Neural cell (in vitro differentiated cells): Measurements from ENCODE around the gene A1BG. TPM values are rescaled to one million over a fixed set of nuclear protein-coding genes. Genes with fewer than 3 reads are reported as not detected.

Experiments
- H2AFZ ChIP-seq: fragments of 200-600, 300-800 bp; sonication (generic), shearing (Covaris generic); 2 replicates; pipeline ENCODE4 v1.6.0; 2014; ENCODE audit warnings: low read depth, mild to moderate bottlenecking, antibody characterized with exemption, low read length, moderate library complexity
- H3F3A ChIP-seq: fragments of 200-600 bp; shearing (Covaris generic); 2 replicates; pipeline ENCODE4 v1.6.1; 2016; ENCODE audit warnings: mild to moderate bottlenecking, moderate library complexity, mixed read lengths, antibody characterized with exemption, low read length; ENCODE audit not compliant: insufficient read depth, poor library complexity, severe bottlenecking
- H3K27ac ChIP-seq: fragments of 200-600, 300-800 bp; sonication (generic), shearing (Covaris generic); 2 replicates; pipeline ENCODE4 v1.5.1; 2014; ENCODE audit warnings: mild to moderate bottlenecking, low read length, moderate library complexity
- H3K27me3 ChIP-seq: fragments of 300-800, 200-600 bp; sonication (generic), shearing (Covaris generic); 2 replicates; pipeline ENCODE4 v1.6.0; 2014; ENCODE audit warnings: mild to moderate bottlenecking, low read depth, low read length, moderate library complexity; ENCODE audit not compliant: insufficient read depth
- H3K36me3 ChIP-seq: fragments of 300-800, 200-600 bp; sonication (generic), shearing (Covaris generic); 2 replicates; pipeline ENCODE4 v1.5.1; 2014; ENCODE audit warnings: mild to moderate bottlenecking, antibody characterized with exemption, low read length, moderate library complexity; ENCODE audit not compliant: insufficient read depth
- H3K4me2 ChIP-seq: fragments of 300-800, 200-600 bp; sonication (generic), shearing (Covaris generic); 2 replicates; pipeline ENCODE4 v1.6.0; 2014; ENCODE audit warnings: mild to moderate bottlenecking, low read length
- H3K4me3 ChIP-seq: fragments of 300-800, 200-600 bp; sonication (generic), shearing (Covaris generic); 2 replicates; pipeline ENCODE4 v1.5.1; 2014; ENCODE audit warnings: mild to moderate bottlenecking, low read length, moderate library complexity
- H3K79me2 ChIP-seq: fragments of 200-600 bp; shearing (Covaris generic); replicated peaks from 2 replicates; pipeline ENCODE4 v1.6.0; 2014; ENCODE audit warnings: mild to moderate bottlenecking, low read length, moderate library complexity; ENCODE audit not compliant: insufficient read depth
- H3K9ac ChIP-seq: fragments of 300-800, 200-600 bp; sonication (generic), shearing (Covaris generic); 2 replicates; pipeline ENCODE4 v1.6.1; 2016; ENCODE audit warnings: mild to moderate bottlenecking, low read length, mixed read lengths
- H3K9me2 ChIP-seq: fragments of 200-600 bp; shearing (Covaris generic); 2 replicates; pipeline ENCODE4 v1.6.1; 2016; ENCODE audit warnings: mild to moderate bottlenecking, low read length, mixed read lengths; ENCODE audit not compliant: insufficient read depth
- H3K9me3 ChIP-seq: fragments of 200-600, 300-800 bp; sonication (generic), shearing (Covaris generic); 2 replicates; pipeline ENCODE4 v1.6.1; 2016; ENCODE audit warnings: mild to moderate bottlenecking, mixed run types, low read length, moderate library complexity, mixed read lengths
- H4K20me1 ChIP-seq: fragments of 200-600 bp; shearing (Covaris generic); 2 replicates; pipeline ENCODE4 v1.6.1; 2016; ENCODE audit warnings: mild to moderate bottlenecking, mixed run types; ENCODE audit not compliant: insufficient read depth
- EP300 ChIP-seq: fragments of 450-650 bp; conservative IDR thresholded peaks from 2 replicates; pipeline ENCODE4 v1.6.1; 2014; ENCODE audit warnings: antibody characterized with exemption, mild to moderate bottlenecking, moderate library complexity; ENCODE audit not compliant: poor library complexity, severe bottlenecking
- EZH2 ChIP-seq: fragments of 200-600, 300-800 bp; shearing (Covaris generic), sonication (generic); IDR thresholded peaks from 2 replicates; pipeline ENCODE4 v1.6.1; 2014; ENCODE audit warnings: antibody characterized with exemption, low read length, borderline replicate concordance, mild to moderate bottlenecking; ENCODE audit not compliant: insufficient read depth, poor library complexity, severe bottlenecking
- MXI1 ChIP-seq: fragments of 450-650 bp; conservative IDR thresholded peaks from 2 replicates; pipeline ENCODE4 v1.6.1; 2014; ENCODE audit warnings: antibody characterized with exemption, mild to moderate bottlenecking; ENCODE audit not compliant: poor library complexity, severe bottlenecking
- POLR2AphosphoS5 ChIP-seq: IDR thresholded peaks from 2 replicates; pipeline ENCODE4 v1.6.1; 2012
- RAD21 ChIP-seq: fragments of 450-650 bp; conservative IDR thresholded peaks from 2 replicates; pipeline ENCODE4 v1.6.1; 2014; ENCODE audit warnings: antibody characterized with exemption, mild to moderate bottlenecking, moderate library complexity
- SMC3 ChIP-seq: fragments of 450-650 bp; conservative IDR thresholded peaks from 2 replicates; pipeline ENCODE4 v1.6.1; 2014; ENCODE audit warnings: antibody characterized with exemption, mild to moderate bottlenecking, moderate library complexity; ENCODE audit not compliant: poor library complexity
- TAF1 ChIP-seq: IDR thresholded peaks from 2 replicates; pipeline ENCODE4 v1.6.1; 2012; ENCODE audit warnings: low read depth
- polyA plus RNA-seq: library from polyadenylated mRNA; depleted of rRNA; stranded (reverse); fragments of >200 nt; gene quantifications from 2 replicates; pipeline ENCODE4 v1.2.3, GENCODE V29; 2014
- TF ChIP-seq, protein P1 (sequence below): fragments of 450-650 bp; IDR thresholded peaks from 2 replicates; pipeline ENCODE4 v1.5.1; 2014; ENCODE audit warnings: antibody characterized with exemption, mild to moderate bottlenecking, moderate library complexity; ENCODE audit not compliant: poor library complexity, severe bottlenecking
- TF ChIP-seq, protein P2 (sequence below): IDR thresholded peaks from 2 replicates; pipeline ENCODE4 v1.6.1; 2012; ENCODE audit warnings: borderline replicate concordance

The A1BG gene
- polyA plus RNA-seq, 1 donor from 2014 or later = 40.0 TPM

DNA sequence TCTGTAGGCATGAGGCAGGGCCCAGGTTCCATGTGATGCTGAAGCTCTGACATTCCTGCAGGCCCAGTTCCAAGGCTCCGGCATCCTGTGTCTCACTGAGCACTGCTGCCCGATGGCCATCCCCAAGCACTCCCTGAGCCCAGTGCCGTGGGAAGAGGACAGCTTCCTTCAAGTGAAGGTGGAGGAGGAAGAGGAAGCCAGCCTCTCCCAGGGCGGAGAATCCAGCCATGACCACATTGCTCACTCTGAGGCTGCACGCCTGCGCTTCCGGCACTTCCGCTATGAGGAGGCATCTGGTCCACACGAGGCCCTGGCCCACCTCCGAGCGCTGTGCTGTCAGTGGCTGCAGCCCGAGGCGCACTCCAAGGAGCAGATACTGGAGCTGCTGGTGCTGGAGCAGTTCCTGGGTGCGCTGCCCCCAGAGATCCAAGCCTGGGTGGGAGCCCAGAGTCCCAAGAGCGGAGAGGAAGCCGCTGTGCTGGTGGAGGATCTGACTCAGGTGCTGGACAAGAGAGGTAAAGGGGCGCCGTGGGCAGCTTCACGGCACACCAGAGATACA is 18.5 kb downstream of the A1BG start:
- H3K9ac ChIP-seq = no peak overlapping the region
- no peak overlapping the region for H3K4me2 ChIP-seq
- no peaks in the 10 kb centered on the region for H4K20me1 ChIP-seq
- H3K4me3 ChIP-seq = no peak overlapping the region
- H3K36me3 ChIP-seq = peaks cover 10% of the 10 kb centered on the region
- H3K9me3 ChIP-seq = no peaks in the 10 kb centered on the region
- no peak overlapping the region for H3K27ac ChIP-seq
- H3K9me2 ChIP-seq = no peaks in the 10 kb centered on the region
- H3K79me2 ChIP-seq = no peaks in the 10 kb centered on the region
- H3K27me3 ChIP-seq = no peaks in the 10 kb centered on the region
- no peaks in the 10 kb centered on the region for H3F3A ChIP-seq
- H2AFZ ChIP-seq = no peak overlapping the region
- TF ChIP-seq SMC3 = no peak
- TF ChIP-seq RAD21 = no peak
- TF ChIP-seq MXI1 = no peak
- TF ChIP-seq EZH2 = no peak
- no peak for TF ChIP-seq EP300
- TF ChIP-seq, protein P1, sequence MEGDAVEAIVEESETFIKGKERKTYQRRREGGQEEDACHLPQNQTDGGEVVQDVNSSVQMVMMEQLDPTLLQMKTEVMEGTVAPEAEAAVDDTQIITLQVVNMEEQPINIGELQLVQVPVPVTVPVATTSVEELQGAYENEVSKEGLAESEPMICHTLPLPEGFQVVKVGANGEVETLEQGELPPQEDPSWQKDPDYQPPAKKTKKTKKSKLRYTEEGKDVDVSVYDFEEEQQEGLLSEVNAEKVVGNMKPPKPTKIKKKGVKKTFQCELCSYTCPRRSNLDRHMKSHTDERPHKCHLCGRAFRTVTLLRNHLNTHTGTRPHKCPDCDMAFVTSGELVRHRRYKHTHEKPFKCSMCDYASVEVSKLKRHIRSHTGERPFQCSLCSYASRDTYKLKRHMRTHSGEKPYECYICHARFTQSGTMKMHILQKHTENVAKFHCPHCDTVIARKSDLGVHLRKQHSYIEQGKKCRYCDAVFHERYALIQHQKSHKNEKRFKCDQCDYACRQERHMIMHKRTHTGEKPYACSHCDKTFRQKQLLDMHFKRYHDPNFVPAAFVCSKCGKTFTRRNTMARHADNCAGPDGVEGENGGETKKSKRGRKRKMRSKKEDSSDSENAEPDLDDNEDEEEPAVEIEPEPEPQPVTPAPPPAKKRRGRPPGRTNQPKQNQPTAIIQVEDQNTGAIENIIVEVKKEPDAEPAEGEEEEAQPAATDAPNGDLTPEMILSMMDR = no peak

DNA sequence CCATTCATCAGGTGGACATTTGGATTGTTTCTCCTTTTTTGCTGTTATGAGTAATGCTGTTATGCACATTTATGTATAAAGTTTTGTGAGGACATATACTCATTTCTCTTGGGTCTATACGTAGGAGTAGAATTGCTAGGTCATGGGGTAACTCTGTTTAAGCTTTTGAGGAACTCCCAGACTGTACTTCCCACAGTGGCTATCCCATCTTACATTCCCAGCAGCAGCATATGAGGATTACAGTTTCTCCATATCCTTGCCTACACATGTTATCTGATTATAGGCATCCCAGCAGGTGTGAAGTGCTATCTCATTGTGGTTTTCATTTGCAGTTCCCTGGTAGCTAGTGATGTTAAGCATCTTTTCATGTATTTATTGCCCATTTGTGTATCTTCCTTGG is 20.6 kb downstream of the A1BG start:
- H3K9me2 ChIP-seq = no peaks in the 10 kb centered on the region
- no peaks in the 10 kb centered on the region for H3K27me3 ChIP-seq
- no peak overlapping the region for H3K27ac ChIP-seq
- no peak overlapping the region for H3K9ac ChIP-seq
- H3K79me2 ChIP-seq = peaks cover 6% of the 10 kb centered on the region
- no peaks in the 10 kb centered on the region for H3K9me3 ChIP-seq
- no peaks in the 10 kb centered on the region for H3F3A ChIP-seq
- no peak overlapping the region for H3K4me3 ChIP-seq
- no peak overlapping the region for H2AFZ ChIP-seq
- TF ChIP-seq, protein P2, sequence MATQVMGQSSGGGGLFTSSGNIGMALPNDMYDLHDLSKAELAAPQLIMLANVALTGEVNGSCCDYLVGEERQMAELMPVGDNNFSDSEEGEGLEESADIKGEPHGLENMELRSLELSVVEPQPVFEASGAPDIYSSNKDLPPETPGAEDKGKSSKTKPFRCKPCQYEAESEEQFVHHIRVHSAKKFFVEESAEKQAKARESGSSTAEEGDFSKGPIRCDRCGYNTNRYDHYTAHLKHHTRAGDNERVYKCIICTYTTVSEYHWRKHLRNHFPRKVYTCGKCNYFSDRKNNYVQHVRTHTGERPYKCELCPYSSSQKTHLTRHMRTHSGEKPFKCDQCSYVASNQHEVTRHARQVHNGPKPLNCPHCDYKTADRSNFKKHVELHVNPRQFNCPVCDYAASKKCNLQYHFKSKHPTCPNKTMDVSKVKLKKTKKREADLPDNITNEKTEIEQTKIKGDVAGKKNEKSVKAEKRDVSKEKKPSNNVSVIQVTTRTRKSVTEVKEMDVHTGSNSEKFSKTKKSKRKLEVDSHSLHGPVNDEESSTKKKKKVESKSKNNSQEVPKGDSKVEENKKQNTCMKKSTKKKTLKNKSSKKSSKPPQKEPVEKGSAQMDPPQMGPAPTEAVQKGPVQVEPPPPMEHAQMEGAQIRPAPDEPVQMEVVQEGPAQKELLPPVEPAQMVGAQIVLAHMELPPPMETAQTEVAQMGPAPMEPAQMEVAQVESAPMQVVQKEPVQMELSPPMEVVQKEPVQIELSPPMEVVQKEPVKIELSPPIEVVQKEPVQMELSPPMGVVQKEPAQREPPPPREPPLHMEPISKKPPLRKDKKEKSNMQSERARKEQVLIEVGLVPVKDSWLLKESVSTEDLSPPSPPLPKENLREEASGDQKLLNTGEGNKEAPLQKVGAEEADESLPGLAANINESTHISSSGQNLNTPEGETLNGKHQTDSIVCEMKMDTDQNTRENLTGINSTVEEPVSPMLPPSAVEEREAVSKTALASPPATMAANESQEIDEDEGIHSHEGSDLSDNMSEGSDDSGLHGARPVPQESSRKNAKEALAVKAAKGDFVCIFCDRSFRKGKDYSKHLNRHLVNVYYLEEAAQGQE = no peak
- TF ChIP-seq TAF1 (no peak), SMC3 (no peak), RAD21 (no peak), POLR2AphosphoS5 (no peak), EZH2 (no peak), MXI1 (no peak), EP300 (no peak)
- TF ChIP-seq, protein P1 = no peak
- H4K20me1 ChIP-seq = no peaks in the 10 kb centered on the region
- no peaks in the 10 kb centered on the region for H3K36me3 ChIP-seq
- H3K4me2 ChIP-seq = no peak overlapping the region
